Measurements from ENCODE around the gene ADAM19.
"Not testable (repeated sequence)": the region's sequence is repeated elsewhere in the genome, so short reads cannot be mapped to it uniquely, and the experiment has no call there.

ADAM19 gene

GRCh38 chr5:157494178-157494832, 81.3 kb downstream of the ADAM19 start:
- Histone ChIP-seq H3K9me3 (ENCODE audit: control insufficient read depth, insufficient read depth, low read length) (no peaks in the 10 kb centered on the region), H3K27ac (ENCODE audit: low read depth, low read length) (no peak overlapping the region), H3K4me1 (ENCODE audit: control insufficient read depth, insufficient read depth, low read length) (no peaks in the 10 kb centered on the region), H3K36me3 (ENCODE audit: control insufficient read depth, insufficient read depth, low read length) (peaks cover 7% of the 10 kb centered on the region; the same call in 1 of the 2 replicates), H3K4me3 (ENCODE audit: low read depth, low read length) (no peak overlapping the region), H3K27me3 (ENCODE audit: control insufficient read depth, insufficient read depth, low read length) (no peaks in the 10 kb centered on the region), H3K9ac (ENCODE audit: low read depth, low read length) (no peak overlapping the region)

GRCh38 chr5:157492886-157493285, 82.7 kb downstream of the ADAM19 start:
- Histone ChIP-seq H3K36me3 (ENCODE audit: control insufficient read depth, insufficient read depth, low read length) (peaks cover 9% of the 10 kb centered on the region), H3K27ac (ENCODE audit: low read depth, low read length) (no peak overlapping the region), H3K27me3 (ENCODE audit: control insufficient read depth, insufficient read depth, low read length) (no peaks in the 10 kb centered on the region), H3K9me3 (ENCODE audit: control insufficient read depth, insufficient read depth, low read length) (no peaks in the 10 kb centered on the region), H3K4me3 (ENCODE audit: low read depth, low read length) (no peak overlapping the region), H3K4me1 (ENCODE audit: control insufficient read depth, insufficient read depth, low read length) (no peaks in the 10 kb centered on the region), H3K9ac (ENCODE audit: low read depth, low read length) (no peak overlapping the region)

- Histone ChIP-seq H3K27ac (ENCODE audit: low read depth, low read length) (no peak overlapping the region), H3K9me3 (ENCODE audit: control insufficient read depth, insufficient read depth, low read length) (no peaks in the 10 kb centered on the region), H3K9ac (ENCODE audit: low read depth, low read length) (no peak overlapping the region), H3K4me1 (ENCODE audit: control insufficient read depth, insufficient read depth, low read length) (no peaks in the 10 kb centered on the region), H3K27me3 (ENCODE audit: control insufficient read depth, insufficient read depth, low read length) (no peaks in the 10 kb centered on the region), H3K4me3 (ENCODE audit: low read depth, low read length) (no peak overlapping the region), H3K36me3 (ENCODE audit: control insufficient read depth, insufficient read depth, low read length) (peaks cover 12% of the 10 kb centered on the region)
Observed at GRCh38 chr5:157491471-157491995, 84.0 kb downstream of the ADAM19 start.

GRCh38 chr5:157487358-157487757, 88.2 kb downstream of the ADAM19 start:
- H3K27me3 ChIP-seq (ENCODE audit: control insufficient read depth, insufficient read depth, low read length): no peaks in the 10 kb centered on the region
- peaks cover 9% of the 10 kb centered on the region for H3K36me3 ChIP-seq (ENCODE audit: control insufficient read depth, insufficient read depth, low read length)
- no peak overlapping the region for H3K27ac ChIP-seq (ENCODE audit: low read depth, low read length)
- no peaks in the 10 kb centered on the region for H3K9me3 ChIP-seq (ENCODE audit: control insufficient read depth, insufficient read depth, low read length)
- H3K9ac ChIP-seq (ENCODE audit: low read depth, low read length): no peak overlapping the region
- no peaks in the 10 kb centered on the region for H3K4me1 ChIP-seq (ENCODE audit: control insufficient read depth, insufficient read depth, low read length)
- no peak overlapping the region for H3K4me3 ChIP-seq (ENCODE audit: low read depth, low read length)

GRCh38 chr5:157486861-157487260, 88.7 kb downstream of the ADAM19 start:
- H3K4me3 ChIP-seq (ENCODE audit: low read depth, low read length): no peak overlapping the region
- peaks cover 9% of the 10 kb centered on the region for H3K36me3 ChIP-seq (ENCODE audit: control insufficient read depth, insufficient read depth, low read length)
- no peak overlapping the region for H3K27ac ChIP-seq (ENCODE audit: low read depth, low read length)
- no peak overlapping the region for H3K9ac ChIP-seq (ENCODE audit: low read depth, low read length)
- H3K9me3 ChIP-seq (ENCODE audit: control insufficient read depth, insufficient read depth, low read length): no peaks in the 10 kb centered on the region
- H3K4me1 ChIP-seq (ENCODE audit: control insufficient read depth, insufficient read depth, low read length): no peaks in the 10 kb centered on the region
- H3K27me3 ChIP-seq (ENCODE audit: control insufficient read depth, insufficient read depth, low read length): no peaks in the 10 kb centered on the region

- no peak overlapping the region for H3K27ac ChIP-seq (ENCODE audit: low read depth, low read length)
- no peak overlapping the region for H3K9ac ChIP-seq (ENCODE audit: low read depth, low read length)
- H3K9me3 ChIP-seq (ENCODE audit: control insufficient read depth, insufficient read depth, low read length): no peaks in the 10 kb centered on the region
- no peak overlapping the region for H3K4me3 ChIP-seq (ENCODE audit: low read depth, low read length)
- peaks cover 9% of the 10 kb centered on the region for H3K36me3 ChIP-seq (ENCODE audit: control insufficient read depth, insufficient read depth, low read length)
- H3K4me1 ChIP-seq (ENCODE audit: control insufficient read depth, insufficient read depth, low read length): no peaks in the 10 kb centered on the region
- H3K27me3 ChIP-seq (ENCODE audit: control insufficient read depth, insufficient read depth, low read length): no peaks in the 10 kb centered on the region
Observed at GRCh38 chr5:157486221-157486681, 89.3 kb downstream of the ADAM19 start.

- H3K27me3 ChIP-seq (ENCODE audit: control insufficient read depth, insufficient read depth, low read length): no peaks in the 10 kb centered on the region
- H3K27ac ChIP-seq (ENCODE audit: low read depth, low read length): no peak overlapping the region
- H3K4me1 ChIP-seq (ENCODE audit: control insufficient read depth, insufficient read depth, low read length): no peaks in the 10 kb centered on the region
- no peak overlapping the region for H3K9ac ChIP-seq (ENCODE audit: low read depth, low read length)
- peaks cover 9% of the 10 kb centered on the region for H3K36me3 ChIP-seq (ENCODE audit: control insufficient read depth, insufficient read depth, low read length)
- no peak overlapping the region for H3K4me3 ChIP-seq (ENCODE audit: low read depth, low read length)
- no peaks in the 10 kb centered on the region for H3K9me3 ChIP-seq (ENCODE audit: control insufficient read depth, insufficient read depth, low read length)
Observed at GRCh38 chr5:157485811-157486210, 89.8 kb downstream of the ADAM19 start.

- Histone ChIP-seq H3K27ac (ENCODE audit: low read depth, low read length) (no peak overlapping the region), H3K27me3 (ENCODE audit: control insufficient read depth, insufficient read depth, low read length) (no peaks in the 10 kb centered on the region), H3K9ac (ENCODE audit: low read depth, low read length) (no peak overlapping the region), H3K36me3 (ENCODE audit: control insufficient read depth, insufficient read depth, low read length) (peaks cover 9% of the 10 kb centered on the region), H3K4me3 (ENCODE audit: low read depth, low read length) (no peak overlapping the region), H3K4me1 (ENCODE audit: control insufficient read depth, insufficient read depth, low read length) (no peaks in the 10 kb centered on the region), H3K9me3 (ENCODE audit: control insufficient read depth, insufficient read depth, low read length) (no peaks in the 10 kb centered on the region)
Observed at GRCh38 chr5:157485340-157485739, 90.2 kb downstream of the ADAM19 start.

- Histone ChIP-seq H3K27me3 (ENCODE audit: control insufficient read depth, insufficient read depth, low read length) (no peaks in the 10 kb centered on the region), H3K4me3 (ENCODE audit: low read depth, low read length) (no peak overlapping the region), H3K27ac (ENCODE audit: low read depth, low read length) (no peak overlapping the region), H3K4me1 (ENCODE audit: control insufficient read depth, insufficient read depth, low read length) (peaks cover 3% of the 10 kb centered on the region), H3K9ac (ENCODE audit: low read depth, low read length) (no peak overlapping the region), H3K9me3 (ENCODE audit: control insufficient read depth, insufficient read depth, low read length) (no peaks in the 10 kb centered on the region), H3K36me3 (ENCODE audit: control insufficient read depth, insufficient read depth, low read length) (peaks cover 5% of the 10 kb centered on the region)
Observed at GRCh38 chr5:157484768-157485167, 90.8 kb downstream of the ADAM19 start.

- not testable (repeated sequence) for H3K9ac ChIP-seq (ENCODE audit: low read depth, low read length); H3K4me1 ChIP-seq (ENCODE audit: control insufficient read depth, insufficient read depth, low read length); H3K36me3 ChIP-seq (ENCODE audit: control insufficient read depth, insufficient read depth, low read length); H3K27ac ChIP-seq (ENCODE audit: low read depth, low read length); H3K4me3 ChIP-seq (ENCODE audit: low read depth, low read length); H3K9me3 ChIP-seq (ENCODE audit: control insufficient read depth, insufficient read depth, low read length); H3K27me3 ChIP-seq (ENCODE audit: control insufficient read depth, insufficient read depth, low read length)
Observed at GRCh38 chr5:157482702-157483101, 92.9 kb downstream of the ADAM19 start.

- Histone ChIP-seq H3K4me3 (ENCODE audit: low read depth, low read length) (no peak overlapping the region), H3K27me3 (ENCODE audit: control insufficient read depth, insufficient read depth, low read length) (no peaks in the 10 kb centered on the region), H3K27ac (ENCODE audit: low read depth, low read length) (no peak overlapping the region), H3K9me3 (ENCODE audit: control insufficient read depth, insufficient read depth, low read length) (no peaks in the 10 kb centered on the region), H3K36me3 (ENCODE audit: control insufficient read depth, insufficient read depth, low read length) (no peaks in the 10 kb centered on the region), H3K4me1 (ENCODE audit: control insufficient read depth, insufficient read depth, low read length) (peaks cover 6% of the 10 kb centered on the region), H3K9ac (ENCODE audit: low read depth, low read length) (no peak overlapping the region)
Observed at GRCh38 chr5:157481666-157482065, 93.9 kb downstream of the ADAM19 start.
